ENCODE data around the gene PARD3.

- TF ChIP-seq, protein P1, sequence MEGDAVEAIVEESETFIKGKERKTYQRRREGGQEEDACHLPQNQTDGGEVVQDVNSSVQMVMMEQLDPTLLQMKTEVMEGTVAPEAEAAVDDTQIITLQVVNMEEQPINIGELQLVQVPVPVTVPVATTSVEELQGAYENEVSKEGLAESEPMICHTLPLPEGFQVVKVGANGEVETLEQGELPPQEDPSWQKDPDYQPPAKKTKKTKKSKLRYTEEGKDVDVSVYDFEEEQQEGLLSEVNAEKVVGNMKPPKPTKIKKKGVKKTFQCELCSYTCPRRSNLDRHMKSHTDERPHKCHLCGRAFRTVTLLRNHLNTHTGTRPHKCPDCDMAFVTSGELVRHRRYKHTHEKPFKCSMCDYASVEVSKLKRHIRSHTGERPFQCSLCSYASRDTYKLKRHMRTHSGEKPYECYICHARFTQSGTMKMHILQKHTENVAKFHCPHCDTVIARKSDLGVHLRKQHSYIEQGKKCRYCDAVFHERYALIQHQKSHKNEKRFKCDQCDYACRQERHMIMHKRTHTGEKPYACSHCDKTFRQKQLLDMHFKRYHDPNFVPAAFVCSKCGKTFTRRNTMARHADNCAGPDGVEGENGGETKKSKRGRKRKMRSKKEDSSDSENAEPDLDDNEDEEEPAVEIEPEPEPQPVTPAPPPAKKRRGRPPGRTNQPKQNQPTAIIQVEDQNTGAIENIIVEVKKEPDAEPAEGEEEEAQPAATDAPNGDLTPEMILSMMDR (IDR thresholded peaks at IDR 0.05) = no peak
- TF ChIP-seq POLR2A (IDR thresholded peaks at IDR 0.05) = no peak
Measured at GRCh38 chr10:34553747-34554146, 261.3 kb downstream of the PARD3 start.

Measured in Peyer's patch (tissue), 4 donors.